Neural progenitor cell (in vitro differentiated cells): ENCODE measurements around the gene SLC5A12.

Experiments
- CTCF ChIP-seq: fragments of 200-600 bp; sonication (generic); IDR thresholded peaks from 2 replicates; pipeline ENCODE4 v1.5.1; 2017; ENCODE audit warnings: antibody characterized with exemption, mild to moderate bottlenecking
- EZH2 ChIP-seq: fragments of 200-600 bp; sonication (generic); IDR thresholded peaks from 2 replicates; pipeline ENCODE4 v1.6.1; 2017; ENCODE audit warnings: antibody characterized with exemption, mild to moderate bottlenecking, moderate library complexity

- TF ChIP-seq CTCF (no peak), EZH2 (no peak)
These were observed 7.4 kb upstream of the SLC5A12 start for GRCh38 chr11:26729284-26729683.
